Limb (tissue), 2 donors: ENCODE data around the gene ERBB4.
"Not testable (repeated sequence)": the region's sequence is repeated elsewhere in the genome, so short reads cannot be mapped to it uniquely, and the experiment has no call there.

Experiments
- DNase-seq, 2 donors: peaks; one replicate each; pipeline ENCODE4 v3.0.0-alpha.2; 2016; ENCODE audit errors: extremely low spot score in 2 of 2

Gene ERBB4

GRCh38 chr2:212227755-212228154 lies 310.8 kb downstream of the ERBB4 start:
- peak; percentile 31 to 51 for DNase-seq

- no peak for DNase-seq
Measured at GRCh38 chr2:212226114-212226513, 312.5 kb downstream of the ERBB4 start.

GRCh38 chr2:212223696-212224095 lies 314.9 kb downstream of the ERBB4 start:
- no peak for DNase-seq

GRCh38 chr2:212213191-212213590 lies 325.4 kb downstream of the ERBB4 start:
- DNase-seq: no peak

- no peak for DNase-seq
Measured at GRCh38 chr2:212208467-212208866, 330.1 kb downstream of the ERBB4 start.

- DNase-seq: no peak
Measured at GRCh38 chr2:212197776-212198175, 340.8 kb downstream of the ERBB4 start.

GRCh38 chr2:212195626-212196025 lies 343.0 kb downstream of the ERBB4 start:
- peak in 1 of 2 donors; percentile 29 for DNase-seq

GRCh38 chr2:212194396-212194795 lies 344.2 kb downstream of the ERBB4 start:
- no peak for DNase-seq

GRCh38 chr2:212193803-212194202 lies 344.8 kb downstream of the ERBB4 start:
- no peak for DNase-seq

- DNase-seq: no peak
Measured at GRCh38 chr2:212193056-212193455, 345.5 kb downstream of the ERBB4 start.

- DNase-seq: not testable (repeated sequence)
Measured at GRCh38 chr2:212191438-212191837, 347.2 kb downstream of the ERBB4 start.

GRCh38 chr2:212186166-212186565 lies 352.4 kb downstream of the ERBB4 start:
- DNase-seq: no peak

- no peak for DNase-seq
Measured at GRCh38 chr2:212181646-212182045, 357.0 kb downstream of the ERBB4 start.

GRCh38 chr2:212180408-212181083 lies 358.1 kb downstream of the ERBB4 start:
- no peak for DNase-seq

- DNase-seq: no peak
Measured at GRCh38 chr2:212177724-212178123, 360.9 kb downstream of the ERBB4 start.

GRCh38 chr2:212176151-212176550 lies 362.5 kb downstream of the ERBB4 start:
- DNase-seq: no peak

- no peak for DNase-seq
Measured at GRCh38 chr2:212173756-212174510, 364.7 kb downstream of the ERBB4 start.

- no peak for DNase-seq
Measured at GRCh38 chr2:212173331-212173730, 365.3 kb downstream of the ERBB4 start.

- no peak for DNase-seq
Measured at GRCh38 chr2:212170382-212170781, 368.2 kb downstream of the ERBB4 start.

GRCh38 chr2:212158081-212158480 lies 380.5 kb downstream of the ERBB4 start:
- no peak for DNase-seq

- no peak for DNase-seq
Measured at GRCh38 chr2:212157012-212157411, 381.6 kb downstream of the ERBB4 start.

GRCh38 chr2:212156088-212156487 lies 382.5 kb downstream of the ERBB4 start:
- DNase-seq: no peak

- DNase-seq: no peak
Measured at GRCh38 chr2:212154477-212154878, 384.1 kb downstream of the ERBB4 start.
